Small intestine (tissue), 7 donors: ENCODE measurements around the gene BAHD1. TPM values are rescaled to one million over a fixed set of nuclear protein-coding genes. Genes with fewer than 3 reads are reported as not detected.

ENCODE experiments used
- DNase-seq, 2 donors: peaks; one replicate each; pipeline versions ENCODE4 v3.0.0 to v3.0.0-alpha.2; 2013
- FAIRE-seq: peaks from 2 replicates; lab custom pipeline; 2012; peaks lifted over from hg19 to GRCh38; lab: Jason Lieb, UNC
- H3K27ac ChIP-seq, 3 donors: one replicate each; pipeline ENCODE4 v1.5.1; 2013; ENCODE audit warnings: low read length in 2 of 3, mild to moderate bottlenecking in 2 of 3, control low read depth in 1 of 3, inconsistent platforms in 1 of 3, low read depth in 1 of 3, moderate library complexity in 1 of 3
- H3K27me3 ChIP-seq, 3 donors: one replicate each; pipeline ENCODE4 v1.6.1; 2013; ENCODE audit warnings: low read length in 3 of 3, inconsistent platforms in 1 of 3; ENCODE audit not compliant: control insufficient read depth in 3 of 3, insufficient read depth in 3 of 3
- H3K36me3 ChIP-seq, 3 donors: one replicate each; pipeline ENCODE4 v1.6.1; 2013; ENCODE audit warnings: low read length in 3 of 3, inconsistent platforms in 1 of 3, low read depth in 1 of 3, mild to moderate bottlenecking in 1 of 3, moderate library complexity in 1 of 3; ENCODE audit not compliant: control insufficient read depth in 3 of 3, insufficient read depth in 2 of 3
- H3K4me1 ChIP-seq, 3 donors: one replicate each; pipeline ENCODE4 v1.6.1; 2013; ENCODE audit warnings: low read length in 2 of 3, inconsistent platforms in 1 of 3, low read depth in 1 of 3, mild to moderate bottlenecking in 1 of 3, moderate library complexity in 1 of 3; ENCODE audit not compliant: control insufficient read depth in 3 of 3, insufficient read depth in 2 of 3
- H3K4me3 ChIP-seq, 3 donors: one replicate each; pipeline ENCODE4 v1.5.1; 2013; ENCODE audit warnings: low read length in 3 of 3, control low read depth in 1 of 3, inconsistent platforms in 1 of 3, low read depth in 1 of 3, mild to moderate bottlenecking in 1 of 3, moderate library complexity in 1 of 3
- H3K9me3 ChIP-seq, 2 donors: one replicate each; pipeline ENCODE4 v1.6.1; 2013; ENCODE audit warnings: low read depth in 1 of 2, low read length in 1 of 2; ENCODE audit not compliant: control insufficient read depth in 2 of 2, insufficient read depth in 1 of 2
- WGBS, 3 donors: extraction: QIAGEN DNeasy Blood & Tissue Kit; methylation state at CpG; one replicate each; pipeline ENCODE4 v1.1.7; 2013; 5-methylcytosine and 5-hydroxymethylcytosine counted together
- polyA plus RNA-seq, 4 donors: library from polyadenylated mRNA; stranded (reverse) in 3 of 4; unstranded in 1 of 4; fragments of 200-250 nt in 3 of 4; fragments of 120-200 nt in 1 of 4; gene quantifications; one replicate each; pipeline versions ENCODE4 v1.2.1 to v1.2.3, GENCODE V29; 2013
- donor health status: healthy with polysubstance abuse.
- donor health status: control.
- donor health status: control.
- donor health status: Bipolar disorder and iron deficiency.
- donor health status: healthy.

BAHD1 gene
- polyA plus RNA-seq, 4 donors: 10.7 to 32.5 (median 12.5) TPM

GRCh38 chr15:40481341-40482074, 40.8 kb downstream of the BAHD1 start:
- Histone ChIP-seq H3K27ac (no peak overlapping the region), H3K4me1 (no peaks in the 10 kb centered on the region), H3K9me3 (no peaks in the 10 kb centered on the region), H3K36me3 (no peaks in the 10 kb centered on the region), H3K4me3 (no peak overlapping the region), H3K27me3 (peaks cover 0 to 2% (median 0%) of the 10 kb centered on the region in 3 donors)
- 50 to 82% (median 75%) methylated on average over 1 of the region's 1 CpG for WGBS, 3 donors
- FAIRE-seq (no peak), DNase-seq (no peak)

- H3K27ac ChIP-seq: no peak overlapping the region
- H3K27me3 ChIP-seq: no peaks in the 10 kb centered on the region
- no peaks in the 10 kb centered on the region for H3K9me3 ChIP-seq
- 83 to 89% (median 88%) methylated on average over 2 of the region's 2 CpGs for WGBS, 3 donors
- no peaks in the 10 kb centered on the region for H3K4me1 ChIP-seq
- no peak for FAIRE-seq
- no peak for DNase-seq
- no peak overlapping the region for H3K4me3 ChIP-seq
- H3K36me3 ChIP-seq: no peaks in the 10 kb centered on the region
These were observed 43.2 kb downstream of the BAHD1 start for GRCh38 chr15:40483919-40484318.

DNA sequence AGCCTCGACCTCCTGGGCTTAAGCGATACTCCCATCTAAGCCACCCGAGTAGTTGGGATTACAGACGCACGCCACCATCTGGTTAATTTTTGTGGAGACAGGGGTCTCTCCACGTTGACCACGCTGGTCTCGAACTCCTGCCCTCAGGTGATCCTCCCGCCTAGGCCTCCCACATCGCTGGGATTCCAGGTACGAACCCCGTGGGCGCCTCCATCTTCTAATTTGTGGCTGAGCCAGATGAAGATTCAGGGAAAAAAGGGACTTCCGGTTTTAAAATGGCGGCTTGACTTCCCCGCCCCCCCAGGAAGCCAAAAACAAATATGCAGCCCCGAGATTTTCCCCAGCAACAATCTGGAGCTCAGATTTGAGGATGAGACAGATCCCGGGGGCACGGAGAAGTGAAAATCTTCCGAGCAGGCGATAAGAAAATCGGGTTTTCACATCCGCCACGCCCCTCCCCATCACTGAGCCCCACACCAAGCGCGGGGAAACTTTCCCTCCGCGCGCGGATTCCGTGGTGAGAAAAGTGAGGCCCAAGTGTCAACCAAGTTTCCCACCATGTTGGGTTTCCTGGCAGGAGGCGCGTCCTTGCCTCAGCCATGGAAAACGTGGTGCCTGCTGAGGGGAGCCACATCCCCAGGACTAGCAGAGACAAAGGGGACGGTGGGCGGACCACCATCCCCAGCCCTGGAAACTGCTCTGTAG, 45.5 kb downstream of the BAHD1 start:
- Histone ChIP-seq H3K36me3 (no peaks in the 10 kb centered on the region), H3K4me3 (no peak overlapping the region), H3K27me3 (no peaks in the 10 kb centered on the region), H3K27ac (no peak overlapping the region), H3K4me1 (no peaks in the 10 kb centered on the region), H3K9me3 (no peaks in the 10 kb centered on the region)
- FAIRE-seq (no peak), DNase-seq (no peak)
- 85 to 92% (median 90%) methylated on average over 36 of the region's 36 CpGs for WGBS, 3 donors

- H3K4me1 ChIP-seq: no peaks in the 10 kb centered on the region
- no peaks in the 10 kb centered on the region for H3K9me3 ChIP-seq
- H3K27ac ChIP-seq: no peak overlapping the region
- H3K27me3 ChIP-seq: no peaks in the 10 kb centered on the region
- WGBS, 3 donors: 88 to 92% (median 91%) methylated on average over 35 of the region's 35 CpGs
- FAIRE-seq (no peak), DNase-seq (no peak)
- no peaks in the 10 kb centered on the region for H3K36me3 ChIP-seq
- H3K4me3 ChIP-seq: no peak overlapping the region
These were observed 47.3 kb downstream of the BAHD1 start for GRCh38 chr15:40487816-40488682.

DNA sequence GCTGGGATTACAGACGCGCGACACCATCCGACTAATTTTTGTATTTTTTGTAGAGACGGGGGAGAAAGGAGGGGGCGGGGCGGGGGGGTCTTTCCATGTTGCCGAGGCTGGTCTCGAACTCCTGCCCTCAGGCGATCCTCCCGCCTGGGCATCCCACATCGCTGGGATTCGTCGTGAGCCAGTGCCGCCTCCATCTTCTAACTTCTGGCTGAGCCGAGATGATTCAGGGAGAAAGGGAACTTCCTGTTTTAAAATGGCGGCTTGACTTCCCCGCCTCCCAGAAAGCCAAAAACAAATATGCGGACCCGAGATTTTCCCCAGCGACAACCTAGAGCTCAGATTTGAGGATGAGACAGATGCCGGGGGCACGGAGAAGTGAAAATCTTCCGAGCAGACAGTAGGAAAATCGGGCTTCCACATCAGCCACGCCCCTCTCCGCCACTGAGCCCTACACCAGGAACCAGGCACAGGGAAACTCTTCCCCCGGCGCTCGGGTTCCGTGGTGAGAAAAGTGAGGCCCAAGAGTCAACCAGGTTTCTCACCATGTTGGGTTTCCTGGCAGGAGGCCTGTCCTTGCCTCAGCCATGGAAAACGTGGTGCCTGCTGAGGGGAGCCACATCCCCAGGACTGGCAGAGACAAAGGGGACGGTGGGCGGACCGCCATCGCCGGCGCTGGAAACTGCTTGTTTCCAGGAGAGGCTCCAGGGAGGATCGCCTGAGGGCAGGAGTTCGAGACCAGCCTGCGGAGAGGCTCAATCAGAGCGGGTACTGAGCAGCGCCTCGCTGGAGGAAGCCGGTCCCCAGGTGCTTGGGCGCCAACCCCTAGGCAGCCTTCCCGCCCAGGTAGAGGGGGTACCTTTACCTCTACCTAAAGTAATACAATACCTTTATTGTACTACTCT, 48.8 kb downstream of the BAHD1 start:
- 87 to 89% (median 89%) methylated on average over 46 to 47 of the region's 47 CpGs for WGBS, 3 donors
- DNase-seq (no peak), FAIRE-seq (no peak)
- no peaks in the 10 kb centered on the region for H3K36me3 ChIP-seq
- H3K27me3 ChIP-seq: peaks cover 0 to 3% (median 0%) of the 10 kb centered on the region in 3 donors
- H3K4me1 ChIP-seq: no peaks in the 10 kb centered on the region
- no peak overlapping the region for H3K4me3 ChIP-seq
- no peaks in the 10 kb centered on the region for H3K9me3 ChIP-seq
- H3K27ac ChIP-seq: no peak overlapping the region

DNA sequence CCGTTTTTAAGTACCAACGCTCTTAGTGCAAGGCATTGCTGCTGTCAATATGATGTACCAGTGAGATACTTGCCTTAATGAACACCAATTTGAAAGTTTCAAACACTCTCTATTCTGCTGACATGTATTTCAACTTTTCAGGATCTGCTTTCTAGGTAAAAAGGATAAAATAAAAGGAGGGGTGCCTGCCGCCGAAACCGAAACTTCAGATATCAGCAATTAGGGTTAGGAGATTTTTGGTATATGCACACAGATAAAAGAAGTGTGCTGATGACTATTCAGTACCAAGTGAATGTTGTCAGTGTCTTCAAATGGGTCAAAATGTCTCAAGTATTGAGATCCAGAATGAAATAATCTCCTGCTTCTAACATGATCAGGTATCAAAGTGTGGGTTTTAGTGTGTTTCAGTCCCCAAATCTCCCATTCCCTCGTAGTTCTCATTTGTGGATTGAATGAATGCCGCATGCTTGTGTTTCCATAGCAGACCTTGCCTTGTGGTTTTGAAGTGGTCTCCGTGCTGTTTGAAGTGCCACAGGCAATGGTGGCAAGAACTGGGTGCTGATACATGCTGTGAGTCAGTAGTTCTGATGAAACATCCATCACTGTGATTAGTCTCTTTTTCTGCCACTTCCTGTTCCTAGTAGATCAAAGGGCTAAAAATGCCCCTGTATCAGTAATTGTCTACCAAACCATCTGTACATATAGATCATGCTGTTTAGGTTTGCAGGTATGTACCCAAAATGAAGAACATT, 52.5 kb downstream of the BAHD1 start:
- no peak overlapping the region for H3K4me3 ChIP-seq
- no peak for FAIRE-seq
- no peak for DNase-seq
- H3K27ac ChIP-seq: no peak overlapping the region
- no peaks in the 10 kb centered on the region for H3K4me1 ChIP-seq
- 72 to 78% (median 72%) methylated on average over 8 of the region's 8 CpGs for WGBS, 3 donors
- no peaks in the 10 kb centered on the region for H3K9me3 ChIP-seq
- H3K36me3 ChIP-seq: no peaks in the 10 kb centered on the region
- peaks cover 0 to 6% (median 0%) of the 10 kb centered on the region in 3 donors for H3K27me3 ChIP-seq

- no peak for DNase-seq
- FAIRE-seq: no peak
- 91 to 98% (median 92%) methylated on average over 2 of the region's 2 CpGs for WGBS, 3 donors
These were observed 54.8 kb downstream of the BAHD1 start for GRCh38 chr15:40495516-40495915.

More at GRCh38 chr15:40495516-40495915, 54.8 kb downstream of the BAHD1 start:
- H3K4me3 ChIP-seq: no peak overlapping the region
- no peak overlapping the region for H3K27ac ChIP-seq
- H3K36me3 ChIP-seq: no peaks in the 10 kb centered on the region
- peaks cover 0 to 13% (median 0%) of the 10 kb centered on the region in 3 donors for H3K27me3 ChIP-seq
- H3K4me1 ChIP-seq: no peaks in the 10 kb centered on the region
- H3K9me3 ChIP-seq: no peaks in the 10 kb centered on the region
